Measurements from ENCODE around the gene KRT80.

KRT80 gene

GRCh38 chr12:52195065-52195730 is 3.4 kb upstream of the KRT80 start:
- no peak for DNase-seq

- no peak for DNase-seq
Observed at GRCh38 chr12:52193991-52194390, 2.2 kb upstream of the KRT80 start.

- DNase-seq, result no peak
Observed at GRCh38 chr12:52193532-52193931, 1.7 kb upstream of the KRT80 start.

GRCh38 chr12:52190860-52191729 is 719 bp downstream of the KRT80 start:
- no peak for DNase-seq

- DNase-seq, result no peak
Observed at GRCh38 chr12:52189376-52190174, 2.2 kb downstream of the KRT80 start.

GRCh38 chr12:52188658-52189057 is 3.2 kb downstream of the KRT80 start:
- DNase-seq, result no peak

GRCh38 chr12:52187640-52188039 is 4.2 kb downstream of the KRT80 start:
- DNase-seq, result no peak

- no peak for DNase-seq
Observed at GRCh38 chr12:52187206-52187605, 4.6 kb downstream of the KRT80 start.

GRCh38 chr12:52186118-52186840 is 5.5 kb downstream of the KRT80 start:
- no peak for DNase-seq

- DNase-seq, result no peak
Observed at GRCh38 chr12:52185400-52185967, 6.3 kb downstream of the KRT80 start.

GRCh38 chr12:52184813-52185212 is 7.0 kb downstream of the KRT80 start:
- DNase-seq, result no peak

- DNase-seq, result no peak
Observed at GRCh38 chr12:52183971-52184370, 7.8 kb downstream of the KRT80 start.

GRCh38 chr12:52183544-52183910 is 8.3 kb downstream of the KRT80 start:
- no peak for DNase-seq

- no peak for DNase-seq
Observed at GRCh38 chr12:52182898-52183543, 8.8 kb downstream of the KRT80 start.

GRCh38 chr12:52182384-52182783 is 9.4 kb downstream of the KRT80 start:
- no peak for DNase-seq

GRCh38 chr12:52181746-52182145 is 10.1 kb downstream of the KRT80 start:
- DNase-seq, result no peak

- no peak for DNase-seq
Observed at GRCh38 chr12:52180971-52181628, 10.7 kb downstream of the KRT80 start.

- DNase-seq, result no peak
Observed at GRCh38 chr12:52179396-52179973, 12.3 kb downstream of the KRT80 start.

GRCh38 chr12:52178984-52179383 is 12.8 kb downstream of the KRT80 start:
- no peak for DNase-seq

GRCh38 chr12:52178443-52178842 is 13.4 kb downstream of the KRT80 start:
- no peak for DNase-seq
